Measurements from ENCODE around the gene HMGXB4. TPM values are rescaled to one million over a fixed set of nuclear protein-coding genes. Genes with fewer than 3 reads are reported as not detected.

HMGXB4 gene
- total RNA-seq, result 22.4 and 24.7 TPM in 2 replicates

DNA sequence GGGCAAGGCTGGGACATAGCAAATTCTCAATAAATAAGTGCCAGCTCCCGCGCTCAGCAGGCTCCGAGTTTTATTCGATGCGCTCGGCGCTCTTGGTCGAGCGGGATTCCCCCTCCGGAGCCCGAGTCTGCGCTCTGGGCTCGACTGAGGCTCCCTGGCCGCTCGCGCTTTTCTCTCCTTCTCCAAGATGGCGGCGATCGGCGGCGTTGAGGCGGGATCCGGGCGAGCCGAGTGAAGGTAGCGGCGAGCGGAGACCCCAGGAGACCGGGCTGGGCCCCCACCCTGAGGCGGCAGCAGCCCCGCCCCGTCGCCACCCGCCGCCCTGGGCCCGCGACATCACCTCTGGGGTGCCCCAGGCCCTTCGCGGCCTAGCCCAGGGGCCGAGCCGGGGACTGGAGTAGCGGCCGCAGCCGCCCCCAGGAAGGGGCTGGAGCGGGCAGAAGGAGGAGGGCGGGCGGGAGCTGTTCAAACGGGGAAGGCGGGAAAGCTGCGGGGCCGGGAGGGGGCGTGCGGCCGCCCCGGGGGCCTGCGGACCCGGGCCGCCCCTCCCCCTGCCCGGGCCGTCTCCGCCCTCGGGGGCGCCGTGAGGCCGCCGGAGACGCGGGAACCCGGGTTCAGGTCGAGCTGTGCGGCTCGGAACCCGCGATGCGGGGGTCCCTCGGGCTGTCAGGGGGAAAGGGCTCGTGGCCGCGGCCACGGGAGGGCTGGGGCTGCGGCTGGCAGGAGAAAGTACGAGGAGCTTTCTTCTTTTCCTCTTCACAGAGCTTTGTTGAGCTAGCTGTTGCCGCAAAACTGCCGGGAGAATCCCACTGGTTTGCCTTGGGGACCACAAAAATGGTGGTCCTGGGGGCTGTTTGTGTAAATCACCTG is at the start of gene HMGXB4:
HMGXB4 (plus strand) TSS at position 173 of the 870 bp plus-strand sequence. CDS start 4,898 bp downstream, outside the sequence.
- peak within 1 kb of the TSS; percentile 62 for H3K4me3 ChIP-seq (ENCODE audit: low read depth, low read length)
- peak; percentile 31 for DNase-seq (ENCODE audit: low read depth)
- peak; percentile 4 for TF ChIP-seq CTCF (conservative IDR thresholded peaks at IDR 0.05; ENCODE audit: low read depth, low read length)

DNA sequence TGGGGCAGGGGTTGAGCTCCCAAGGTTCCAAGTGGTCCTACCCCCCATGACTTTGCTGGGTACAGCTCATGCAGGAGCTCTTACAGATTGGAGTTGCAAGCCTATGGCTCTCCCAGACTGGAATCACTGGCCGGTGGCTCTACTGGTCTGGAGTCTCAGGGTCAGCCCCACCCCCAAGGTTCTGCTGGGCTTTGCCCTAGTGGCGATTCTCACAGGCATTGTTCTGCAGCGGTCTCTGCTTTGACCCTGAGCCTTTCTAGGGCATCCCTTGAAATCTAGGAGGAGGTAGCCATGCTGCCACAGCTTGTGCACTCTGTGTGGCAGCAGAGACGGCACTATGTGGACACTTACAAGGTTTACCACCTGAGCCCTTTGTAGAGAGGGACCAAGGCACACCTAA is 49.3 kb upstream of the HMGXB4 start:
- DNase-seq (ENCODE audit: low read depth), result no peak
- no peak for TF ChIP-seq CTCF (conservative IDR thresholded peaks at IDR 0.05; ENCODE audit: low read depth, low read length)
- no peak overlapping the region for H3K4me3 ChIP-seq (ENCODE audit: low read depth, low read length)

DNA sequence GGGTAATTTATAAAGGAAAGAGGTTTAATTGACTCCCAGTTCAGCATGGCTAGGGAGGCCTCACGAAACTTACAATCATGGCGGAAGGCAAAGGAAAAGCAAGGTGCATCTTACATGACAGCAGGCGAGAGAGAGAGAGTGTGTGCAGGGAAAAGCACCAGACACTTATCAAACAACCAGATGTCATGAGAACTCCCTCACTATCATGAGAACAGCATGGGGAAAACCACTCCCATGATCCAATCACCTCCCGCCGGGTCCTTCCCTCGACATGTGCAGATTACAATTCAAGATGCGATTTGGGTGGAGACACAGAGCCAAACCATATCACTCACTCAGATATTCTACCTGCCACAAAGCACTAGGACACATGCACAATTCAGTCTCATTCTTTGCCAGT is 48.1 kb upstream of the HMGXB4 start:
- no peak for TF ChIP-seq CTCF (conservative IDR thresholded peaks at IDR 0.05; ENCODE audit: low read depth, low read length)
- DNase-seq (ENCODE audit: low read depth), result no peak
- H3K4me3 ChIP-seq (ENCODE audit: low read depth, low read length), result no peak overlapping the region

GRCh38 chr22:35212009-35212408 is 45.3 kb upstream of the HMGXB4 start:
- TF ChIP-seq CTCF (conservative IDR thresholded peaks at IDR 0.05; ENCODE audit: low read depth, low read length), result no peak
- no peak for DNase-seq (ENCODE audit: low read depth)

DNA sequence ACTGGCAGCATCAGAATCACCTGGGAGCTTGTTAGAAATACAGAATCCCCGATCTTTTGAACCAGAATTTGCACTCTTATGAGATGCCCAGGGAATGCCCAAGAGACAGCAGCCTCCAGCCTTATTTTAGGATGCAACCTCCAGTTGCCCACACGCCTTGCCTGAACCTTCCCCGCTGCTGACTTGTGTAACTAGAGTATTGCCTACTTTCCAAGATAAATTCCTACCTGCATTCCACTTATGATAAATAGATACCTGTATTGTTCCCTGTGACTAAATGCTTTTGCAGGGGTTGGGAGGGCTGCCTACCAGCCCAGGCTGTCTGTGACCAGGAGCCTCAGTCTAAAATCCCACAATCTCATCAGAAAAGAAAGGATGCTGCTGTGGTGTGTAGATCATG is 44.3 kb upstream of the HMGXB4 start:
- TF ChIP-seq CTCF (conservative IDR thresholded peaks at IDR 0.05; ENCODE audit: low read depth, low read length), result no peak
- DNase-seq (ENCODE audit: low read depth), result no peak
- H3K4me3 ChIP-seq (ENCODE audit: low read depth, low read length), result no peak overlapping the region

More at GRCh38 chr22:35212009-35212408, 45.3 kb upstream of the HMGXB4 start:
- no peak overlapping the region for H3K4me3 ChIP-seq (ENCODE audit: low read depth, low read length)

DNA sequence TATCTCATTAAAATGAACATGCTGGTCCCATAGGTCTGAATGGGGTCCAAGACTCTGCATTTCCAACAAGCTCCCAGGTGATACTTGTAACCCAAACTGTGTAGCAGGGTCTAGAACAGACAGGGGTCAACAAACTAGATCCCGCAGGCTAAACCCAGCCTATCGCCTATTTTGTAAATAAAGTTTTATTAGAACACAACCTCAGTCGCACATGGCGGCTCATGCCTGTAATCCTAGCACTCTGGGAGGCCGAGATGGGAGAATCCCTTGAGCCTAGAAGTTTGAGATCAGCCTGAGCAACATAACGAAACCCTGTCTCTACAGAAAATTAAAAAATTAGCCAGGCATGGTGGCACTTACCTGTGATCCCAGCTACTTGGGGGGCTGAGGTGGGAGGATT is 42.3 kb upstream of the HMGXB4 start:
- TF ChIP-seq CTCF (conservative IDR thresholded peaks at IDR 0.05; ENCODE audit: low read depth, low read length), result no peak
- no peak overlapping the region for H3K4me3 ChIP-seq (ENCODE audit: low read depth, low read length)
- no peak for DNase-seq (ENCODE audit: low read depth)

GRCh38 chr22:35215993-35216392 is 41.3 kb upstream of the HMGXB4 start:
- H3K4me3 ChIP-seq (ENCODE audit: low read depth, low read length), result no peak overlapping the region
- DNase-seq (ENCODE audit: low read depth), result no peak
- TF ChIP-seq CTCF (conservative IDR thresholded peaks at IDR 0.05; ENCODE audit: low read depth, low read length), result no peak

All from epithelial cell of proximal tubule (primary cell).